Camera-type eye (tissue), 1 donor: Measurements from ENCODE around the gene GPR155. TPM values are rescaled to one million over a fixed set of nuclear protein-coding genes. Genes with fewer than 3 reads are reported as not detected.

Source experiments
- total RNA-seq: library from RNA; depleted of rRNA; stranded (reverse); fragments of >200 nt; gene quantifications from one replicate; pipeline ENCODE4 v1.2.3, GENCODE V29; 2014

The GPR155 gene
- total RNA-seq = 7.9 TPM

GRCh38 chr2:174486563-174487107 lies at the start of gene GPR155:
Gene GPR155, minus strand, starts transcription at chr2:174487029. Its CDS starts 5,073 bp downstream, at chr2:174481956.

GRCh38 chr2:174395284-174395968 lies 91.4 kb downstream of the GPR155 start, which contains the start of gene SCRN3:
Gene SCRN3, plus strand, starts transcription at chr2:174395730. Its CDS starts 2,554 bp downstream, at chr2:174398284.

Other genes with a start within 250 kb of the GPR155 start
- 68.4 TPM for gene OLA1, start 238.5 kb downstream of the GPR155 start, total RNA-seq
- gene SP9, start 152.1 kb downstream of the GPR155 start, total RNA-seq = not detected
- gene SCRN3, start 91.3 kb downstream of the GPR155 start, total RNA-seq = 60.2 TPM
- gene WIPF1, start 110.8 kb upstream of the GPR155 start, total RNA-seq = 32.8 TPM